NB4 (cell line): ENCODE measurements around the gene CFAP65.

ENCODE experiments used
- POLR2A ChIP-seq: IDR thresholded peaks from 2 replicates; pipeline ENCODE4 v1.6.1; 2011; ENCODE audit warnings: mild to moderate bottlenecking; ENCODE audit not compliant: insufficient read length; ENCODE audit errors: extremely low read depth
- TF ChIP-seq, protein P1 (sequence below): IDR thresholded peaks from 2 replicates; pipeline ENCODE4 v1.6.1; 2011; ENCODE audit warnings: low read depth, low read length
- TF ChIP-seq, protein P2 (sequence below): IDR thresholded peaks from one replicate; pipeline ENCODE4 v1.5.1; 2012; ENCODE audit warnings: low read depth, low read length

DNA sequence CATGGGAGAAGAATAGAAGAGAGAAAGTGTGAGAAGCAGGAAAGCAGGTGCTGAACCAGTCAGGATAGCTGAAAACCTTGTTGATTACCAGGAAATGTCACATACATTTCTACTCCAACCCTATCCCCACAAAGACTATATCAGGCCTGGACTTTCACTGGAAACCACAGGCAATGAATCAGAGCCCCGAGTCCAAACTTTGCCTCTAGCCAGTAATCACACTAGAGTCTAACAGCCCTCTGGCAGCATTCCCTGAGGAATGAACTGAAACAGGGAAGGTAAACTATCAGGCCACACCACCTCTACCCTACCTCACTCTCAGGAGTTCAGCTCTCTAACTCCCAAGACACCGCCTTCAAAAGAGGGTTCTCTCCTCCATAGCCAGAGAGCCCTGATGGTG lies 38.1 kb upstream of the CFAP65 start:
- TF ChIP-seq, protein P1, sequence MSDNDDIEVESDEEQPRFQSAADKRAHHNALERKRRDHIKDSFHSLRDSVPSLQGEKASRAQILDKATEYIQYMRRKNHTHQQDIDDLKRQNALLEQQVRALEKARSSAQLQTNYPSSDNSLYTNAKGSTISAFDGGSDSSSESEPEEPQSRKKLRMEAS: no peak
- TF ChIP-seq, protein P2, sequence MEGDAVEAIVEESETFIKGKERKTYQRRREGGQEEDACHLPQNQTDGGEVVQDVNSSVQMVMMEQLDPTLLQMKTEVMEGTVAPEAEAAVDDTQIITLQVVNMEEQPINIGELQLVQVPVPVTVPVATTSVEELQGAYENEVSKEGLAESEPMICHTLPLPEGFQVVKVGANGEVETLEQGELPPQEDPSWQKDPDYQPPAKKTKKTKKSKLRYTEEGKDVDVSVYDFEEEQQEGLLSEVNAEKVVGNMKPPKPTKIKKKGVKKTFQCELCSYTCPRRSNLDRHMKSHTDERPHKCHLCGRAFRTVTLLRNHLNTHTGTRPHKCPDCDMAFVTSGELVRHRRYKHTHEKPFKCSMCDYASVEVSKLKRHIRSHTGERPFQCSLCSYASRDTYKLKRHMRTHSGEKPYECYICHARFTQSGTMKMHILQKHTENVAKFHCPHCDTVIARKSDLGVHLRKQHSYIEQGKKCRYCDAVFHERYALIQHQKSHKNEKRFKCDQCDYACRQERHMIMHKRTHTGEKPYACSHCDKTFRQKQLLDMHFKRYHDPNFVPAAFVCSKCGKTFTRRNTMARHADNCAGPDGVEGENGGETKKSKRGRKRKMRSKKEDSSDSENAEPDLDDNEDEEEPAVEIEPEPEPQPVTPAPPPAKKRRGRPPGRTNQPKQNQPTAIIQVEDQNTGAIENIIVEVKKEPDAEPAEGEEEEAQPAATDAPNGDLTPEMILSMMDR: no peak
- no peak for TF ChIP-seq POLR2A
